PFSK-1 (cell line): ENCODE results near the gene P2RY6.

Experiments used
- FOXP2 ChIP-seq: optimal IDR thresholded peaks from 2 replicates; pipeline ENCODE3; 2011; ENCODE audit warnings: borderline replicate concordance, control low read depth, inconsistent platforms; ENCODE audit not compliant: insufficient read depth; ENCODE audit errors: extremely low read length, extremely low read depth
- POLR2AphosphoS5 ChIP-seq: IDR thresholded peaks from 2 replicates; pipeline ENCODE4 v1.6.1; 2012; ENCODE audit warnings: low read depth, mild to moderate bottlenecking, control low read depth, low read length, moderate library complexity
- SIN3A ChIP-seq: IDR thresholded peaks from 2 replicates; pipeline ENCODE4 v1.6.1; 2012; ENCODE audit warnings: mild to moderate bottlenecking, low read length, moderate library complexity, borderline replicate concordance; ENCODE audit not compliant: insufficient read depth
- TAF1 ChIP-seq: IDR thresholded peaks from 2 replicates; pipeline ENCODE4 v1.6.1; 2012; ENCODE audit warnings: low read length, control low read depth, borderline replicate concordance; ENCODE audit not compliant: insufficient read depth
- TF ChIP-seq, protein P1 (sequence below), 2 experiments: IDR thresholded peaks; 2 replicates each; pipeline versions ENCODE4 v1.6.1 to v1.8.0; 2011 to 2012; ENCODE audit warnings: low read depth in 2 of 2, low read length in 2 of 2, control low read depth in 1 of 2, inconsistent platforms in 1 of 2, mild to moderate bottlenecking in 1 of 2, moderate library complexity in 1 of 2; ENCODE audit not compliant: insufficient read depth in 1 of 2

DNA sequence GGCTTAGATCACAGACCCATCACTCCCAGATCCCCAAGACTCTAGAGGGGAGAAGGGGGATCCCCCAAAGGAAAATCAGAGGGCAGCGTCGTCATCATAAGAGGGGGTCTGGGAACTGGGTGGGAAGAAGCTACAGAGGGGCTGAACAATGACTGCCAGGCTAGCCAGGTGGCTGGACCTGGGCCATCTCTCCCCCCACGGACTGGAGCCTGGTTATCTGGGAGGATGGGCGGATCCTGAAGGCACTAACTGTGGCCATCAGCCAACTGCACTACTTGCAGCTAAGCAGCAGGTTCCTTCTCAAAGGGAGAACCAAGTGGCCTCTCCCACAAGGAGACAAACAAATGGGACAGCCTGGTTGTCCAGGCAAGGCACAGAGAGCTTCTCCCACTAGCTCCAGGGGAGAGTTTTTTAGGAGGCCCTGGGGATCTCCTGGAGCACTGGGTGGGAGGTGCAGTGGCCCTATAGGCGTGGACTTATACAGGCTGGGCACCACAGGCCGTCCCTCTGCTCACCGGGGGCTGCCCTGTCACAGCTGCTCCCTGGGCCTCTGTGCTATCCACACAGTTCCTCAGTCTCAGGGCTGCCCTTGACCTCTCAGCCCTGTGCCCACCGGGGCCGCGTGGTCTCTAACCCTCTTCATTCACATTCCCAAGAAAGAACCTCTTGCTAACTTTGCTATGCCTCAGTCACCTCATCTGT lies 15.4 kb downstream of the P2RY6 start:
- TF ChIP-seq POLR2AphosphoS5 (no peak), SIN3A (no peak), TAF1 (no peak), FOXP2 (no peak)
- TF ChIP-seq, protein P1, sequence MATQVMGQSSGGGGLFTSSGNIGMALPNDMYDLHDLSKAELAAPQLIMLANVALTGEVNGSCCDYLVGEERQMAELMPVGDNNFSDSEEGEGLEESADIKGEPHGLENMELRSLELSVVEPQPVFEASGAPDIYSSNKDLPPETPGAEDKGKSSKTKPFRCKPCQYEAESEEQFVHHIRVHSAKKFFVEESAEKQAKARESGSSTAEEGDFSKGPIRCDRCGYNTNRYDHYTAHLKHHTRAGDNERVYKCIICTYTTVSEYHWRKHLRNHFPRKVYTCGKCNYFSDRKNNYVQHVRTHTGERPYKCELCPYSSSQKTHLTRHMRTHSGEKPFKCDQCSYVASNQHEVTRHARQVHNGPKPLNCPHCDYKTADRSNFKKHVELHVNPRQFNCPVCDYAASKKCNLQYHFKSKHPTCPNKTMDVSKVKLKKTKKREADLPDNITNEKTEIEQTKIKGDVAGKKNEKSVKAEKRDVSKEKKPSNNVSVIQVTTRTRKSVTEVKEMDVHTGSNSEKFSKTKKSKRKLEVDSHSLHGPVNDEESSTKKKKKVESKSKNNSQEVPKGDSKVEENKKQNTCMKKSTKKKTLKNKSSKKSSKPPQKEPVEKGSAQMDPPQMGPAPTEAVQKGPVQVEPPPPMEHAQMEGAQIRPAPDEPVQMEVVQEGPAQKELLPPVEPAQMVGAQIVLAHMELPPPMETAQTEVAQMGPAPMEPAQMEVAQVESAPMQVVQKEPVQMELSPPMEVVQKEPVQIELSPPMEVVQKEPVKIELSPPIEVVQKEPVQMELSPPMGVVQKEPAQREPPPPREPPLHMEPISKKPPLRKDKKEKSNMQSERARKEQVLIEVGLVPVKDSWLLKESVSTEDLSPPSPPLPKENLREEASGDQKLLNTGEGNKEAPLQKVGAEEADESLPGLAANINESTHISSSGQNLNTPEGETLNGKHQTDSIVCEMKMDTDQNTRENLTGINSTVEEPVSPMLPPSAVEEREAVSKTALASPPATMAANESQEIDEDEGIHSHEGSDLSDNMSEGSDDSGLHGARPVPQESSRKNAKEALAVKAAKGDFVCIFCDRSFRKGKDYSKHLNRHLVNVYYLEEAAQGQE (IDR thresholded peaks at IDR 0.05; ENCODE audit: insufficient read depth in 1 of 2, low read depth in 2 of 2, low read length in 2 of 2), result no peak
